ENCODE data around the gene PDS5B.

GRCh38 chr13:32542221-32542620 lies 44.0 kb upstream of the PDS5B start:
- TF ChIP-seq EZH2 (IDR thresholded peaks at IDR 0.05; ENCODE audit: borderline replicate concordance, insufficient read depth, low read depth, low read length, poor library complexity, severe bottlenecking) (no peak), CTCF (IDR thresholded peaks at IDR 0.05) (no peak)

Data from B cell (primary cell).